GM12864 (cell line): ENCODE measurements around the gene JARID2.

Experiments
- DNase-seq: peaks from one replicate; pipeline ENCODE4 v3.0.0-alpha.2; 2011; ENCODE audit warnings: low read depth
- H3K4me3 ChIP-seq: 2 replicates; pipeline ENCODE4 v1.5.1; 2011; ENCODE audit warnings: mild to moderate bottlenecking, low read depth, low read length, control low read depth
- TF ChIP-seq, protein P1 (sequence below): IDR thresholded peaks from 2 replicates; pipeline ENCODE4 v1.5.1; 2011; ENCODE audit warnings: low read depth, mild to moderate bottlenecking, moderate library complexity, low read length, control low read depth, inconsistent platforms; ENCODE audit errors: missing control alignments

JARID2 gene

DNA sequence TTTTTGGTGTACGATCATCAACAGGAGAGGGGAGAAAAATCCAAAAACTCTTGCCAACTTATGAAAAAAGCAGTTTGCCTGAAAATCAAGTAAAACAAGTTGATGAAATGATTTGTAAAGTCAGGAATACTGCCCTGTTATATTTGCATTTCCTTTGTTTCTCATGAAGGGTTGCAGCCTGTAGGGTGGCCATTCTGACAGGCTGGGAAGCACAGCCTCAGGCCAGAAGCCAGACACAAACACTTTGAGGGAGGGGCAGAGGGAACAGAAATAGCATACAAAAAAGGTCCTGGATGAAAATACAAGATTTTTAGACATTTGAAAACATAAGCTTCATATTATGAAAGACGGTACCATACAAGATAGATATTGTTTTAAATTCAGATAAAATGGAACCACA lies 307.2 kb downstream of the JARID2 start:
- TF ChIP-seq, protein P1, sequence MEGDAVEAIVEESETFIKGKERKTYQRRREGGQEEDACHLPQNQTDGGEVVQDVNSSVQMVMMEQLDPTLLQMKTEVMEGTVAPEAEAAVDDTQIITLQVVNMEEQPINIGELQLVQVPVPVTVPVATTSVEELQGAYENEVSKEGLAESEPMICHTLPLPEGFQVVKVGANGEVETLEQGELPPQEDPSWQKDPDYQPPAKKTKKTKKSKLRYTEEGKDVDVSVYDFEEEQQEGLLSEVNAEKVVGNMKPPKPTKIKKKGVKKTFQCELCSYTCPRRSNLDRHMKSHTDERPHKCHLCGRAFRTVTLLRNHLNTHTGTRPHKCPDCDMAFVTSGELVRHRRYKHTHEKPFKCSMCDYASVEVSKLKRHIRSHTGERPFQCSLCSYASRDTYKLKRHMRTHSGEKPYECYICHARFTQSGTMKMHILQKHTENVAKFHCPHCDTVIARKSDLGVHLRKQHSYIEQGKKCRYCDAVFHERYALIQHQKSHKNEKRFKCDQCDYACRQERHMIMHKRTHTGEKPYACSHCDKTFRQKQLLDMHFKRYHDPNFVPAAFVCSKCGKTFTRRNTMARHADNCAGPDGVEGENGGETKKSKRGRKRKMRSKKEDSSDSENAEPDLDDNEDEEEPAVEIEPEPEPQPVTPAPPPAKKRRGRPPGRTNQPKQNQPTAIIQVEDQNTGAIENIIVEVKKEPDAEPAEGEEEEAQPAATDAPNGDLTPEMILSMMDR, result no peak
- DNase-seq, result no peak
- no peak overlapping the region for H3K4me3 ChIP-seq

- TF ChIP-seq, protein P1, result no peak
- no peak for DNase-seq
- no peak overlapping the region for H3K4me3 ChIP-seq
Measured at GRCh38 chr6:15553736-15554294, 307.9 kb downstream of the JARID2 start.

DNA sequence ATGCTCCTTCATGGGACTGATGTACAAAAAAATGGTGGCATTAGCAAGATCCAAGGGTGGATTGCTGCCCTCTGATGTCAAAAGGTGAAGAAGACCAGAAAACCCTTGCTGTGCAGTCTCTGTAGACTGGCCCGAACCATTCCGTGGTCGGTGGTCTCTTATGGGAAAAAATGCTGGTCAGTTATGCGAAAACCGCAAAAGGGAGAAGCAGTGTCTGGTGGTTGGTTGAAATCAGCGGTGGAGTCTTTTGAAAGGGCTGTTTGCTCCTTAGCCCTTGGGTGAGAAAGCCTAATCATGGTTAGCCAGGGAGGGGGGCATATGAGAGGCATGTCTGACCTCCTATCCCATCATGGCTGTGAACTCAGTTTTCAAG lies 308.8 kb downstream of the JARID2 start:
- H3K4me3 ChIP-seq, result no peak overlapping the region
- TF ChIP-seq, protein P1, result no peak
- no peak for DNase-seq

- H3K4me3 ChIP-seq, result no peak overlapping the region
- DNase-seq, result no peak
- TF ChIP-seq, protein P1, result no peak
Measured at GRCh38 chr6:15555101-15556038, 309.5 kb downstream of the JARID2 start.

DNA sequence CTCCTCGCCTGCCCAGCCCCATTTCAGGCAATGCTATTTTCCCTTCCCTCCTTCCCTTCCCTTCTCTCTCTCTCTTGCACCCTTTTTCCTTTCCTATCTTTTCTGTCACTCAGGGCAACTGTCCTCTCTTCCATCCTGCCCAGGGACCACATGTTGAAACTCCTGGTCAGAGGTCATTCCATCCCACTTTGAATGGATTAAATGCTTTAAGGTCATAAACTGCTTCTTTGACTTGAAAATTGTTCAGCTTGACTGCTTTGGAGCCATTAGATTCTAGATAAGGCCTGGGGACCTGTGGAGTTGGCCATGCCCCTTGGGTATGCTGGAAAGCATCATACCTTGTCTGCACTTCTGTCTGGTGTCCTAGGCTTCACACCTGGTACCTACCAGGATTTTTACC lies 310.8 kb downstream of the JARID2 start:
- TF ChIP-seq, protein P1, result no peak
- no peak overlapping the region for H3K4me3 ChIP-seq
- DNase-seq, result no peak

GRCh38 chr6:15557174-15557573 lies 311.3 kb downstream of the JARID2 start:
- no peak overlapping the region for H3K4me3 ChIP-seq
- DNase-seq, result no peak
- TF ChIP-seq, protein P1, result no peak
